Uterus (tissue), 2 donors: ENCODE data around the gene SYNGR3.

Source experiments
- CTCF ChIP-seq, 4 experiments: fragments of 200-600 bp in 2 of 4; fragments of 450-650 bp in 2 of 4; sonication (generic) in 2 of 4; IDR thresholded peaks; one replicate each; pipeline ENCODE4 v1.5.1; 2016 to 2019; ENCODE audit warnings: antibody characterized with exemption in 4 of 4, mild to moderate bottlenecking in 2 of 4, moderate library complexity in 1 of 4
- POLR2A ChIP-seq, 2 donors: fragments of 450-650 bp; IDR thresholded peaks; one replicate each; pipeline ENCODE4 v1.6.1; 2016; ENCODE audit warnings: antibody characterized with exemption in 2 of 2, mild to moderate bottlenecking in 1 of 2, moderate library complexity in 1 of 2

- TF ChIP-seq POLR2A (IDR thresholded peaks at IDR 0.05) (no peak), CTCF (IDR thresholded peaks at IDR 0.05) (no peak)
Observed at GRCh38 chr16:1991135-1991551, 1.4 kb downstream of the SYNGR3 start.
